NCI-H69 (cell line): ENCODE measurements around the gene ERAL1.
"Not testable (repeated sequence)": the region's sequence is repeated elsewhere in the genome, so short reads cannot be mapped to it uniquely, and the experiment has no call there.

Source experiments
- DNase-seq: peaks from one replicate; lab custom pipeline; 2025; lab: John Stamatoyannopoulos, UW

Gene ERAL1

DNA sequence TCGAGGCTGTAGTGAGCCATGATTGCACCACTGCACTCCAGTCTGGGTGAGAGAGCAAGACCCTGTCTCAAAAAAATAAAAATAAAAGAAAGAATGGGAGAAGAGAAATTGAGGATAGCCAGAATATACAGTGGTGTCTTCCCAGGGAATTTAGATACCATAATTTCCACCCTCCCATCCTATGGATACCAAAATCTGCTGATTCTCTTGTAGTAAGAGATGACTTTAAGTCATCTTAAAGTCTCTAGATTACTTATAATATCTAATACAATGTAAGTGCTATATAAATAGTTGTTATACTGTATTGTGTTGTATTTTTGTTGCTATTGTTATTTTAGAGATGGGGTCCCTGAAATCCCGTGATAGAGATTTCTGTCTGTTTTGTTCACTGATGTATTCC lies 1.5 kb upstream of the ERAL1 start:
- no peak for DNase-seq

DNA sequence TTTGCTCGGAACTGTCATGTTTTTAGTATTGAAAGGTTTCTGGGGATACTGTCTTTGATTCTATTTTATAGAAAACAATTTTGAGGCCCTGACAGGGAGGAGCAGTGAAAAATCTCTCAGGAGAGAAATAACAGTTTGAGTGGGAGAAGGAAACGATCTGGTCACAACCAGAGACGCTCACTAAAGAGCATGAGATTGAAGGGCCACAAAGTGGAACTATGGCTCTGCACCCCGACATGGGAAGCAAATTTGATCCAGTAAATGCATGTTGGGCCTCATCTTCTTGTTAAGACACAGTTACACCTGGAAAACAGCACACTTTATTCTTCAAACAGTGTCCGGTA lies 492 bp downstream of the ERAL1 start:
- no peak for DNase-seq

DNA sequence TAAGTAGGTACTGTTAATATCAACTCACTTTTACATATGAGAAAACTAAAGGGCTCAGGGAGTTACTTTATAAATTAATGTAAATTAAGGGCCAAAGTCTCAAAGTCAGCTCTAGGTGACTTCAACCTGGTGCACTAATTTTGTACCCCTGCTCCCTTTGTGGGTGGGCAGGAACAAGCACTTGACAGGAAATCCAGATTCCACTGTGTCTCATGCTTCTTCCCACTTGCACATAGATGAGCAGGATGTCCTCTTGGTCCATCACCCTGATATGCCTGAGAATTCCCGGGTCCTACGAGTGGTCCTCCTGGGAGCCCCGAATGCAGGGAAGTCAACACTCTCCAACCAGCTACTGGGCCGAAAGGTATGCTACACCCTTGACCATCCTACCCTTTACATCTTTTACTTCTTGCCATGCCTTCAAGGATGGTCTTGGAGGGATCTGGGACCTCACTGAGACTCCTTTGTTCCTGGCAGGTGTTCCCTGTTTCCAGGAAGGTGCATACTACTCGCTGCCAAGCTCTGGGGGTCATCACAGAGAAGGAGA lies 1.3 kb downstream of the ERAL1 start:
- no peak for DNase-seq

DNA sequence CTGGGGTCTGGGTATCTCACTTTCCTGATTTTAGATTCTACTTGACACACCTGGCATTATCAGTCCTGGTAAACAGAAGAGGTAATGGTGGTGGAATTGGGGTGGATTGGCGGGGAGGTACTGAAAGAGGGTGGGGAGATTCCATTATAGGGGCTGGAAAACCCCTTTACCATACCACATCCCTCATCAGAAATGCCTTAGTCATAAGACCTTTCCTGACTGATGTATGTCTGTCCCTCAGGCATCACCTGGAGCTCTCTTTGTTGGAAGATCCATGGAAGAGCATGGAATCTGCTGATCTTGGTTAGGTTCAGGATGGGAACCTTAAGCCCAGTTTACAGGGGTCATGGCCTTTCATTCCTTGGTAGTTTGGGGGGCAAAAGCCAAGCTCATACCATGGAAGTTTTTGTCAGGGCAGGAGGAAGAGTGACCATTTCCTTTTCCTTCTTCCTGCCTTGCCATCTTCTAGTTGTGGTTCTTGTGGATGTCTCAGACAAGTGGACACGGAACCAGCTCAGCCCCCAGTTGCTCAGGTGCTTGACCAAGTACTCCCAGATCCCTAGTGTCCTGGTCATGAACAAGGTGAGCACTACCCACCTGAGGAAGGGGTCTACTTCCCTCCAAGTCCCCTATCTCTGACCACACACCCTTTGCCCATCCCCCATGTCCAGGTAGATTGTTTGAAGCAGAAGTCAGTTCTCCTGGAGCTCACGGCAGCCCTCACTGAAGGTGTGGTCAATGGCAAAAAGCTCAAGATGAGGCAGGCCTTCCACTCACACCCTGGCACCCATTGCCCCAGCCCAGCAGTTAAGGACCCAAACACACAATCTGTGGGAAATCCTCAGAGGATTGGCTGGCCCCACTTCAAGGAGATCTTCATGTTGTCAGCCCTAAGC lies 3.3 kb downstream of the ERAL1 start:
- no peak for DNase-seq

DNA sequence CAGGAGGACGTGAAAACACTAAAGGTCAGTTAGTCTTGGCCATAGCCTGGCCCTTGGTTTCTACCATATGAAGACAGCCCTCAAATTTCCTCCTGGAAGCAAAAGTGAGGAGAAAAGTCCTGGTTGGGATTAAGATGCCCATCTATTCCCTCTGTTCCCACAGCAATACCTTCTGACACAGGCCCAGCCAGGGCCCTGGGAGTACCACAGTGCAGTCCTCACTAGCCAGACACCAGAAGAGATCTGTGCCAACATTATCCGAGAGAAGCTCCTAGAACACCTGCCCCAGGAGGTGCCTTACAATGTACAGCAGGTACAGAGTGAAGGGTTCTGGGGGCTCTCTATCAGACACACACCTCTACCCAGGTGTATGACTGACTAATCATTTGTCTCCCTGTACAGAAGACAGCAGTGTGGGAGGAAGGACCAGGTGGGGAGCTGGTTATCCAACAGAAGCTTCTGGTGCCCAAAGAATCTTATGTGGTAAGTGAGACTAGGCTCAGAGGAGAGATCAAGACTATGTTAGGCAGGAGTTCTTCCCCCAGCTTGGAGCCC lies 4.1 kb downstream of the ERAL1 start:
- DNase-seq = no peak

DNA sequence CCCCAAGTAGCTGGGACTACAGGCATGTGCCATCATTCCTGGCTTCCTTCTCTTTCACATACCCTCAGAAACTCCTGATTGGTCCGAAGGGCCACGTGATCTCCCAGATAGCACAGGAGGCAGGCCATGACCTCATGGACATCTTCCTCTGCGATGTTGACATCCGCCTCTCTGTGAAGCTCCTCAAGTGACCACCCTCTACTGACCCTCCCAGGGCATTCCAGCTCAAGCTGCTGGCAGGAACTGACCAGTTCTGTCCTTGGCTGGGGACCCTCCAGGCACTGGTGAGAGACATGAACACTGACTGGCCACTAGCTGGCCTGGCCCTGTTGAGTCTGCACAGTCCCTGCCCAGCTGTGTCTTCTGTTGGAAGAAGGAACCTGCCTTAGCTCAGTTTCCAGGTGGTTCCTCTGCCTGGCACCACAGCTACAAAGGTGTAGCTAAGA lies 5.6 kb downstream of the ERAL1 start:
- no peak for DNase-seq

DNA sequence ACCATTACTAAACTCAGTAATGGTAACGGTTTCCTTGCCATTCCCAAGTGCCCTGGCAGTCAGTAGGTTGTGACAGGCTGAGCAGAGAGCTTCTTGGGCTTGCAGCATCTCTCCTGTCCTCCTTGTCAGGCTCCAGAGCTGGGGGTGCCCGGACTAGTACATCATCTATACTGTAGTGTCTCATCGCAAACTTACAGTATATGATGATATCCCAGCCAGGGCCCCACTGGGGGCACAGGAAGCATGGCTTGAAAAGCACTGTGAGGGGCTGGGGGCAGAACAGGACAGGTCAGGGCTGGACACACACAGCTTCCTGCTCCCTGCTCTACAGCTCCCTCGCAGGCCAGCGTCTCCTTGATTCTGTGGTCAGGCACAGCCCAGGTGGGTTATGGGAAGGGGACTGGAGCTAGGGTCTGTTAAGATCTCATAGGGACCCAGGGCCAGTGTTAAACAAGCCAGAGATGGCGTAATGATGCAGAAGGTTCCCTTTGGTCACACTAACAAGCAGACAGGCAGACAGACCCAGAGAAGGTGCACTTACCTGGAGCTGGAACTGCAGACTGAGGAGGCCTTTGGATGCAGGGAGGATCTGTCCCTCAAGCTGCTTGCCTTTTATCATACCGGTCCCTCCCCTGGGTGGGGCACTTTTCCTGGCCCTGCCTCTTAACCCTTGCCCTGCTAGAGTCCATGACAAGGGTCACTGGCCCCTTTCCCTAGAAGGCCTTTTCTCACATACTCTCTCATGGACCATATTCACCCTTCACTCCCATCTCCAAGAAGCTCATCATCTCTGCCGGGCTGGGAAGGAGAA lies 6.8 kb downstream of the ERAL1 start:
- no peak for DNase-seq

DNA sequence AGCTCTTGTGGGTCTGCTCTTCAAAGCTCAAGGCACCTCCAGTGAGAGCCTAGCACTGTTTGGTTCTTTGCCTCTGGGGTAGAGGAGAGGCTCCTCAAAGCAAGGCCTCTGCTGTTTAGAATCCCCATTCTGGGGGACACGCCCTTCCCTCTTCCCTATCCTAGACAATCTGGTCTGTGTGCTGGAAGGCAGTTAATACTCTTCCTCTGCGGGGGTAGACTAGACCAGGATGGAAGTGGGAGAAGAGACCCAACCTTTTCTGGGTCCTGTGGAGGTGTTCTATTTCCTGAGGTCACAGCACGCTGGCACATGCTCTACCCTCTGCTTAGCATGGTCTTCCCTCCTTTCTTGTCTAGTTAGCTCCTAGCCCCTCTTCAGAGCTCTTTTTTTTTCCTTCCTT lies 7.7 kb downstream of the ERAL1 start:
- DNase-seq = no peak

DNA sequence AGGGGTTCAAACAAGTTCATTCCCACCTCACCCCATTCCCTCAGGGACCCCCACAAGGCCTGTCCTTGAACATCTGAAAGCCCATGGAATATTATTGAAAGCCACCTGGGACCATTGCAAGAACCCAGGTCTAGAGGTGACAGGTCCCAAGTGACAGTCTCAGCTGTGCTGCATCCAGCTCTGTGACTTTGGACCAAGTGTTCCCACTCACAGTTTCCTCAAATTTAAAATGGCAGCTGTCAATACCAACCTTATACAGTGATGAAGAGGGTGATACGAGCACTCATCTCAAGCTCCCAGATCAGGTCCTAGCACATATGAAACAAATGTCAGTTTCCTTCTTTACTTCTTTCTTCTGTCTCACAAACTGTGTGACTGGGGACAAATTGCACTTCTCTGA lies 9.1 kb downstream of the ERAL1 start:
- DNase-seq = no peak

DNA sequence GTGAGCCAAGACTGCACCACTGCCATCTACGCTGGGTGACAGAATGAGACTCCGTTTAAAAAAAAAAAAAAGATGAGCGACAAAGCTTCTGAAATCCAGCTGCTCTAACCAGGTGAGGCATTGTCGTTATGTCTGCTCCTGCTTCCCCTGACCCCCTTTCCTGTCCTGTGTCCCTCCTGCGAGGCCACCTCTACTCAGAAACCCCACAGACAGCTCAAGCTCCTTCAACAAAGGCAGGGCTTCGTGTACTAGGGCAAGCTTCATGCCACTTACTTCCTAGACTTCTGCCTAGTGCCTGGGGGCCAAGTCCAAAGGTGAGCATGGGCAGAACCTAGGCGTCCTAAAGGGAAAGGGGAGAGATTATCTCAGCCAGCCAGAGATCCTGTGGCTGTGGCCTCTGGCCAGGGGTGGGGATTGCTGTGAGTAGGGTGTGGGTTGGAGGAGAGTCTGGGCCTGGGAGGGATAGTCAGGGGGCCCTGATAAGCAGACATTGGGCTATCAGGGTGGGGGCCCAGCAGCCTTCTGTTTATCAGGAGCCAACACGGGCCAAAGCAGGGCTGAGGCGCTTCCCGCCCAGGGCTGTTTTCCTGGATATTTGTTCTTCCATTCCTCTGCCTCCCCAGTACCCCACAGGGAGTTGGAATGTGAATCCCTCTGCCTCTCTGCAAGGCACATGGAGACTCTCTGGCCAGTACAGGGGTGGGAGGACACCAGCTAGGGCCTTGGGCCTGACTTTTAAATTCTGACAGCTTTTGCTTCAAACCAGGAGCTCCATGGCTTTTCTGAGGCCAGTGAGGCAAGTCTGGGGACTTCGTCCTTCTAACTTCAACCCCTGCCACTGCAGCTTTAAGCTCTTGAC lies 10.4 kb downstream of the ERAL1 start:
- DNase-seq = no peak

DNA sequence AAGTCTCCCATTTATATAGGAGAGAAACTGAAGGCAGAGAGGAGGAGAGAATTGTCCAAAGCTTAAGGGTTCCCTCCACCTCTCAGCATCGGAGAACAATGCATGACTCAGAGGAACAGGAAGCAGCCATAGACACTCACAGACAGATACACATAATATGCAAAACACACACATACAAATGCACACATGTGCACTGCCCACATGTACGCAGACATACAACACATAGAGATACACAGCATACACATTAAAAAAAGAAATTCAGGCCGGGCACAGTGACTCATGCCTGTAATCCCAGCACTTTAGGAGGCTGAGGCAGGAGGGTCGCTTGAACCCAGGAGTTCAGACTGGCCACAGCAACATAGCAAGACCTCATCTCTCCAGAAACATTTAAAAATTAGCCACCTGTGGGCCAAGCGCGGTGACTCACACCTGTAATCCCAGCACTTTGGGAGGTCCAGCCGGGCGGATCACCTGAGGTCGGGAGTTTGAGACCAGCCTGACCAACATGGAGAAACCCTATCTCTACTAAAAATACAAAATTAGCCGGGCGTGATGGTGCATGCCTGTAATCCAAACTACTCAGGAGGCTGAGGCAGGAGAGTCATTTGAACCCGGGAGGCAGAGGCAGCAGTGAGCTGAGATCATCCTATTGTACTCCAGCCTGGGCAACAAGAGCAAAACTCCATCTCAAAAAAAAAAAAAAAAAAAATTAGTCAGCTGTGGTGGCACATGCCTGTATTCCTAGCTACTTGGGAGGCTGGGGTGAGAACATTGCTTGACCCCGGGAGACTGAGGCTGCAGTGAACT lies 11.3 kb downstream of the ERAL1 start:
- DNase-seq = no peak

DNA sequence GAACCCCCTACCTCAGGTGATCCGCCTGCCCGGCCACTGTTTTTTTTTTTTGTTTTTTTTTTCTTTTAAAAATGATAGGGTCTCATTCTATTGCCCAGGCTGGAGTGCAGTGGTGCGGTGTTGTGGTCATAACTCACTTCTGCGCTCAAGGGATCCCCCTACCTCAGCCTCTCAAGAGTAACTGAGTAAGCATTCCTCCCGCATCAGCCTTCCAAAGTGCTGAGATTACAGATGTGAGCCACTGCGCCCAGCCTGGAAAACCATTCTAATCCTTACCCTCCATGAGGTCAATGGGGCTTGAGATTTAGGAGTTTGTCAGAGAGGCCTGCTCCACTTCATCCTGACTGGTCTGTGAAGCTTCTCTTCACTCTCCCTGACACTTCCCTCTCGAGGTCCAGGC lies 12.5 kb downstream of the ERAL1 start:
- DNase-seq = no peak

DNA sequence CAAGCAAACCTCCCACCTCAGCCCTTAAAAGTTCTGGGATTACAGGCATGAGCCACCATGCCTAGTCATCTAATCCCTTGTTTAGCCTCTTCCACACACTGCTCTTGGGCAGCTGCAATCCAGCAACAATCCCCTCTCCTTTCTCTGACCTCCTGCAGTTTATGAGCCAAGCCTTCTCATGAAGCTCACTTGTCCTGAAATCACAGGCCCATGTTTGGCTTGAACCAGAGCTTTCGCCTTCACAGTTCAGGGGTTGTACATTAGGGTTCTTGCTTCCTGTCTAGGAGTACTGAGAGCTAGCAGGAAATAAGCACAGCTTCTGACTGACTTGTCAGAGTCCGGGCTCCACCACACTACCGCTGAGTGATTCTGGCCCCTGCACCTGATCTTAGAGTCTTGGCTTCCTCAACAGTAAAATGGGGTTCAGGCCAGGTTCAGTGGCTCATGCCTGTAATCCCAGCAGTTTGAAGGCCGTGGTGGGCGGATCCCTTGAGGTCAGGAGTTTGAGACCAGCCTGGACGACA lies 16.3 kb downstream of the ERAL1 start:
- DNase-seq = no peak

DNA sequence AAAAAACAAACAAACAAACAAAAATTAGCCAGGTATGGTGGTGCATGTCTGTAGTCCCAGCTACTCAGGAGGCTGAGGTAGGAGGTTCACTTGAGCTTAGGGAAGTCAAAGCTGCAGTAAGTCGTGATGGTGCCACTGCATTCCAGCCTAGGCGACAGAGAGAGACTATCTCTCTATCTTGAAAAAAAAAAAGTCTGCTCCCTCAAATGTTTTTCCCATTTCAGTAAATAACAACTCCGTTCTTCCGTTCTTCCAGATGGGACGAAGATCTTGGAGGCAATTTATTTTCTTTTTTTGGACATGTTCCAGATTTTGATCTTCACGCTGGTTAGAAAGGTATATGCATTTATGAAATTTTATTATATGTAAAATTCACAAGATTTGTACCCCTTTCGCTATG lies 19.0 kb downstream of the ERAL1 start:
- no peak for DNase-seq

DNA sequence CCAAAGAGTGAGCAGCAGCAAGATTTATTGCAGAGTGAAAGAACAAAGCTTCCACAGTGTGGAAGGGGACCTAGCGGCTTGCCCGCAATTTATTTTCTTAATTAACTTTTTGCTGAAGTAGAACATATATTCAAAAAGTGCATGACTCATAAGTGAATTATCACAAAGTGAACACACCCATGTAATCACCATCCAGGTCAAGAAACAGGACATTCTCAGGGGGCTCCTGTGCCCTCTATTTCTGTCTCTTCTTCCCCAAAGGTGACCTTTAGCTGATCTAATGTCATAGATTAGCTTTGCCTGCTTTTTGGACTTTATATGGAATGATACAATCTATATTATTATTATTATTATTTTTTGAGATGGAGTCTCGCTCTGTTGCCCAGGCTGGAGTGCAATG lies 19.9 kb downstream of the ERAL1 start:
- no peak for DNase-seq

DNA sequence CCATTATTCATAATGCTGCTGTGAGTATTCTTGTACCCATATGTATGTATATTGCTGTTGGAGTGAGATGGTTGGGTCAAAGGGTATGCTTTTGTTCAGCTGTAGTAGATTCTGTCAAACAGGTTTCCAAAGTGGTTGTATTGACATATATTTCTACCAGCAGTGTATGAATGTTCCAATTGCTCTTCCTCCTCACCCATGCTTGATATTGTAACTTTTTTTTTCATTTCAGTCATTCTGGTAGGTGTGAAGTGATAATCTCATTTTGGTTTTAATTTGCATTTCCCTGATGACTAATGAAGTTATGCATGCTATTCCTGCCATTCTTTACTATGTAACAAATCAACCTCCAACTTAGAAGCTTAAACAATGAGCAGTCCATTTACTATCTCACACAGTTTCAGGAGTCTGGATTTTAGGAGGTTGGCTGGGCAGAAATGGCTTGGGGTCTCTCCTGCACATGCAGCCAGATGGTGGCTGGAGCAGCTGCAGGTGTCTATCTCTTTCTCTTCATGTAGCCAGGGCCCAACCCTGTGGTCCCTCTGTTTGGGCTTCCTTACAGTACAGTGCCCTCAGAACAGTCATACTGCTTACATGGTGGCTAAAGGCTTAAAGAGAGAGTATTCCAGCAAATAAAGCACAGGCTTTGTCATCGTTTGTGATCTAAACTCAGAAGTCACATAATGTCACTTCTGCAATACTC lies 21.2 kb downstream of the ERAL1 start:
- DNase-seq = no peak

DNA sequence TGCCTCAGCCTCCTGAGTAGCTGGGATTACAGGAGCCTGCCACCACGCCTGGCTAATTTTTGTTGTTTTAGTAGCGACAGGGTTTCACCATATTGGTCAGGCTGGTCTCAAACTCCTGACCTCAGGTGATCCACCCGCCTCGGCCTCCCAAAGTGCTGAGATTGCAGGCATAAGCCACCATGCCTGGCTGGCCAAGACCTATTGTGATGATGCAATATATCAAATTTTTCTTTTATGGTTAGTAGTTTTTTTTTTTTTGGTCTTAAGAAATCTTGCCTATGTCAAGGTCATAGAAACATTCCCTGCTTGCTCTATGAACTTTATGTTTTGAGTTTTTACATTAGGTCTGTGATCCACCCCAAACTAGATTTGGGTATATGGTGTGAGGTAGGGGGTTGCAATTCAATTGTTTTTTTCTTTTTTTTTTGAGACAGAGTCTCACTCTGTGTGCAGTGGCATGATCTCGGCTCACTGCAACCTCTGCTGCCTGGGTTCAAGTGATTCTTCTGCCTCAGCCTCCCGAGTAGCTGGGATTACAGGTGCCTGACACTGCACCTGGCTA lies 22.4 kb downstream of the ERAL1 start:
- not testable (repeated sequence) for DNase-seq

DNA sequence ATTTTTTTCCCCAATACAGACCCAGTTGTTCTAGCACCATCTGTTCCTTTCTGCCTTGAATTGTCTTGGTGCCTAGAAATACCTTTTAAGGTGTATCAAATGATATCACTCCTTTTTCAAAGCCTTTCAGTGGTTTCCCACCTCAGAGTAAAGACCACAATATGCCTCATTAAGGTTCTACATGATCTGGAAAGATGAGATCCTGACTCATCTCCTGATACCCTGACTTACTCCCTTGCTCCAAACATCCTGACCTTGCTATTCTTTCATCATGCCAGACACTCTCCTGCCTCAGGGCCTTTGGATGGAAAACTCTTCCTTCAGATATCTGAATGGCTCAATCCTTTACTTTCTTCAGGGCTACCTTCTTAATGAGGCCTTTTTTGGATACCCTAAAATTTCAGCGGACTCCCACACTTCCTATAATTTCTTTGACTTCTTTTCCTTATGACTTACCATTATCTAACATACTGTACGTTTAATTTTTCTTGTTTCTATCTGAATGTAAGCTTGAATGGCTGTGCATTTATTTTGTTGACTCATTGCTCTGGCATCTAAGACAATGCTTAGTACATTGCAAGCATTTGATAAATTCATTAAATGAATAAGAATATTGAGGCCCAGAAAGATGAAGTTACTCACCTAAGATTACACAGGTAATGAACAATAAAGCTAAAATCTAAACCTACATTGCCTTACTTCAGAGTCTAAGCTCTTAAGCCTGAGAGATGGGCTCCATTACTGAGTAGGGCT lies 23.5 kb downstream of the ERAL1 start:
- no peak for DNase-seq

DNA sequence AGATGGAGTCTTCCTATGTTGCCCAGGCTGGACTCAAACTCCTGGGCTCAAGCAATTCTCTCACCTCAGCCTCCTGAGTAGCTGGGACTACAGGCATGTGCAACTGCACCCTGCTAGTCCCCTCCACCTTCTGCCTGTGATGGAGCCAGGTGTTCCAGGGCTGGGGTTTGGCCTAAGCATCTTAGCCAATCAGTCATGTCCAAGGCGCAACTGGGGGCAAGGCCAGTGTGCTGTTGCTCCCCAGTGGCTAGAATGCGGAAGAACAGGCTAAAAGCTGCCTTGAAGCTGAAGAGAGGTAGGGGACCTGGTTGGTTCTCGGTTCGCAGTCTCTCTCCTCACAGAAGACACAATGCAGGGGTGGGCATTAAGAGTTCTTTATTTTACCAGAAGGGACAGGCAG lies 24.2 kb downstream of the ERAL1 start:
- peak; percentile 82 for DNase-seq
